SU-DHL-6 (cell line): ENCODE data around the gene SMAD1.

Source experiments
- CTCF ChIP-seq: fragments of 200-600 bp; sonication (generic); IDR thresholded peaks from one replicate; pipeline ENCODE4 v1.5.1; 2017; ENCODE audit warnings: antibody characterized with exemption, mild to moderate bottlenecking, low read length, moderate library complexity; ENCODE audit not compliant: insufficient read depth, poor library complexity, severe bottlenecking
- EZH2phosphoT487 ChIP-seq: fragments of 200-600 bp; sonication (generic), shearing (Covaris generic); conservative IDR thresholded peaks from 2 replicates; pipeline ENCODE4 v1.6.1; 2018; ENCODE audit warnings: mild to moderate bottlenecking, antibody characterized with exemption, low read length, moderate library complexity, mixed read lengths

DNA sequence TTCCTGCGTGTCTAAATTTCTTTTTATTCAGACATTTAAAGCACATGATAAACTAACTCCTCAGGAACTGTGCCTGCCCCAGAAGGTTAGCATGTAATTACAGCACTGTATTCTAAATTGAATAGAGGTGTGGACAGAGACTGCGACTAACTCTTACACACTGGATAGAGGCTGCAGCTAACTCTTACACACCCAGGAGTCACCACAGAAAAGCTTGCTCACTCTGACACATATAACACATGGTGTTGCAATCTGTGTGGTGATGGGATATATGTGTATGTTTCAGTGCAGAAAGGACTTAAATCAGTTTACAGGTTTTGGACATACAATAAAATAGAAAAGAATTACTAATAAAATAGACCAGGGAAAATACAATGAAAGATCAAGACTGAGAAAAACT, 41.5 kb downstream of the SMAD1 start:
- TF ChIP-seq CTCF (no peak), EZH2phosphoT487 (no peak)
